CD4-positive, alpha-beta T cell treated with Interleukin-15 for 4 hours (primary cell): Measurements from ENCODE around the gene CPD.

ENCODE experiments used
- DNase-seq: peaks from one replicate; pipeline ENCODE4 v3.0.0-alpha.2; 2020; ENCODE audit warnings: low spot score

CPD gene

DNA sequence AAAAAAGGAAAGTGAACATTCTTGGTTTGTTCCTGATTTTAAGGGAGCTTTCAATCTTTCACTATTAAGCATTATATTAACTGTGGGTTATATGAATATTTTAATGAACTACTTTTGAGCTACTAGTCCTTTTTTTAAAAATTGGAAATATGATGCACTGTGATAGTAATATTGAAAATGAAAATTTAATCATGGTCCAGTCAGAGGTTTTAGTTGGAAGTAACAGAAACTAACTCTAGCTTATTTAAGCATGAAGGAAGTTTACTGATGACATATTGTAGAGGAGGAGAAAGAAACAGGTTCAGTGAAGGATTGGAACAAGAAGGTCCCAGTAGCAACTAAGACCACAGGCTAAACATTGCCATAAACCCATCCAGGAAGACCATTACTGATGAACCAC is 24.0 kb upstream of the CPD start:
- no peak for DNase-seq

DNA sequence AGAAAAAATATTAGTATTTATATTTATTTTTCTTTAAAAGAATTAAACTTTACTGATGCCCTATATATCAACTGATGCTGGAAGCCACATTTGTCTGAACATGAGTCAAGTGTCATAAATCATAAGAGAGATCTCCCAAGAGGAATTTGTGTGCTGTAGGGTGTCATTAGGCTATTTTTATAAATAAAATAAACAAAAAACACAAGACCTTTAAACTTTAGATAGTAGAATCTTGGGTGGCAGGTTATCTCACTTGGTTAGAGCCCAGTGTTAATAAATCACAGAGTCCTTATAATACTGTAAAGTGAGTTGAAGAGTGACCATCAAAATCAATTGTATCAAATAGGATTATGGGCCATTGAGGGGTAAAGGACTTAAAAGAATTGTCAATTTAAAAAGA is 21.3 kb upstream of the CPD start:
- DNase-seq, result no peak

DNA sequence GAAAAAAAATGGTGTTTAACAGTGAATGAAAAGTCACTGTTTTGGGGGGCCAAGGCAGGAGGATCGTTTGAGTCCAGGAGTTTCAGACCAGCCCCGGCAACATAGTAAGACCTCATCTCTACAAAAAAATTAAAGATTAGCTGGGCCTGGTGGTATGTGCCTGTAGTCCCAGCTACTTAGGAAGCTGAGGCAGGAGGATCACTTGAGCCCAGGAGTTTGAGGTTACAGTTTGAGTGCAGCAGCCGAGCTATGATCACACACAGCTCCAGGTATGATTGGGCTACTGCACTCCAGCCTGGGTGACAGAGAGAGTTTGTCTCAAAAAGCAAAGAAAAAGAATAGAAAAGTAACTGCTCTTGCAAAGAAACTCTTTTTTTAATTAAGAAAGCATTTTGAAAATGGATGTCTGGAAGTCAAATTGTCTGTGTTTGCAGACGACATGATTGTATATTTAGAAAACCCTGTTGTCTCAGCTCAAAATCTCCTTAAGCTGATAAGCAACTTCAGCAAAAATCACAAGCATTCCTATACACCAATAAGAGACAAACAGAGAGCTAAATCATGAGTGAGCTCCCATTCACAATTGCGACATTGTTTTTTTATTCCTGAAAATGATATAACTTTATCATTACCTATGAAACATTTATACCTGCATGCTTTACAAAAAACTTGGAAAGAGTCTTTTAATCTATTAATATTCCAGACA is 20.5 kb upstream of the CPD start:
- no peak for DNase-seq

DNA sequence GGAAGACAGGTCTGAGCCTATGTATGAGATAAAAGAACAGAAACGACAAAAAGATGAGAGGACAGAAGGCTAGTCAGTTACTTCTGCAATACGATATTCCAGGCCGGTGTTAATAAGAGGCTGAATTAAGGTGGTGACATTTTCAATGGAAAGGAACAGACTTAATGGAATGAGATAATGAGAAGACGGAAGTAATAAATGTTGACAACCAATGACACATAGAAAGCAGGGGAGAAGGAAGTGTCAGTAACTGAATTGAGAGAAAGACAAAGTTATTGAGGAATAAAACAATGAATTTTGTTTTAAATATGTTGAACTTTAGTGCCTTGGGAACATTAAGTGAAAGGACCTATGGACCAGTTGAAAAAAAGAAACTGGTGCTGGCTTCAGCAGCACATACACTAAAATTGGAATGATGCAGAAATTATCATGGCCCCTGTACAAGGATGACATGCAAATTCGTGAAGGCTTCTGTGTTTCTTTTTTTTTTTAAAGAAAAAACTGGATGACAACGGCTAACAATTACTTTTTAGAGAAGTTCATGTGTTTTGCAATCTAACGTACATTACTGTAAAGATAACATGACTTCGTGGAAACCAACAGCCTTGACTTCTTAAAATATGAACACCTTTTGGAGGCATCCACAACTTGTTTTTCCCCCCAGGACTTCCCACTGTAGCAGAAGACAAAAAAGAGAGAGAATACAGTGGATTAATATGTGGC is 18.5 kb upstream of the CPD start:
- no peak for DNase-seq

DNA sequence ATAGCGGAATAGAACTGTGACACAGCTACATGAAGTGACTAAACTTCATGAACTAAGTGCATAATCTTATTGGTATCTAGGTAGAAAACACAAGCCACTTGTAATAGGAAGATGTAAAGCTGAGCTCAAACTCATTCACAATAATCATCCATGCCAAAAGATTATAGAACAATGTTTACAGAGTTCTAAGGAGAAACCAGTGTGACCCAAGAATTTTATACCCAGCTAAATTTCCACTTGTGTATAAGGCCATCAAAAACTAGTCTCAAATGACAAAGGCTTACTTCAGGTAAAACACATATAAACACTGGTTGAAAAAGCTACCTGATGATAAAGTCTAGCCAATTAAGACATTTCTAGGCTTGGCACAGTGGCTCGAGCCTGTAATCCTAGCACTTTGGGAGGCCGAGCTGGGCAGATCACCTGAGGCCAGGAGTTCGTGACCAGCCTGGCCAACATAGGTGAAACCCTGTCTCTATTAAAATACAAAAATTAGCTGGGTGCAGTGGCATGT is 16.9 kb upstream of the CPD start:
- DNase-seq, result no peak

DNA sequence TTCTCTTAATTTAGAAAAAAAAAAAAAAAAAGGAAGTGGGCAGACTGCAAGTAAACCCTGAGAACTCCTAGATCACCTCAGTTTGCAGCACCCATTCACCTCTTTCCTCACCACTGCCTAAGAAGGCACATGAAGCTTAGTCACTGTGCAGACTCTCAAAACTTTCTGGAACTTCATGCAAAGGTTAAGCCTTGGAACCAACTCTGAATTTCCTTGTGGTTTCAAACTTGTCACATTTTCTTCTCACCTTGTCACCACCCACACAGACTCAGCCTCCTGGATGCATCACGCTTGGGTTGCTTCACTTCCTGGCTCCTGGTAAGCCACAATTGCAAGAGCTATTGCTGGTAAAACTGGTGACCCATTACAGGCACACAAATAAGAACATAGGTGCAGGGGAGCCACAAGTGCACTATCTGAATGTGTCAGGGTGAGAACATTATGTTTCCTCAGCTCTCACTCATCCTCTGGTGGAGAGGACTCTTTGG is 15.0 kb upstream of the CPD start:
- DNase-seq, result peak; percentile 93

DNA sequence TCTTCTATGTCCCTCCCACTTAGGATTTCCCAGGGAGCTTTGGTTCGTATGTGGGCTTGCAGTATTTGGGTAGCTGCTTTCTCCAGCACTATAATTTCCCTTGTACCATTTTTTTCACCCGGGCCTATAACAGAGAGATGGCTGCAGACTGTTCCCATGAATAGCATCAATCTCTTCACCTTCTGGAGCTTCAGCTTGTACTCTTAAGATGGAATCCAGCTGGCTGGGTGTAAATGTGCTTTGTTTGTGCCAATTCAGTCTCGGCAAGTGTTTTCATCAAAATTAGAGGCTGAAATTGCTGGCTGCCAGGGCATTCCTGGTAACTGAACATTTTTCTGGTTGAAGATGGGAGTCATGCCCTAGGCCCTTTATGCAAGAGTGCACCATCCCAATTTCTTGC is 12.2 kb upstream of the CPD start:
- DNase-seq, result no peak

DNA sequence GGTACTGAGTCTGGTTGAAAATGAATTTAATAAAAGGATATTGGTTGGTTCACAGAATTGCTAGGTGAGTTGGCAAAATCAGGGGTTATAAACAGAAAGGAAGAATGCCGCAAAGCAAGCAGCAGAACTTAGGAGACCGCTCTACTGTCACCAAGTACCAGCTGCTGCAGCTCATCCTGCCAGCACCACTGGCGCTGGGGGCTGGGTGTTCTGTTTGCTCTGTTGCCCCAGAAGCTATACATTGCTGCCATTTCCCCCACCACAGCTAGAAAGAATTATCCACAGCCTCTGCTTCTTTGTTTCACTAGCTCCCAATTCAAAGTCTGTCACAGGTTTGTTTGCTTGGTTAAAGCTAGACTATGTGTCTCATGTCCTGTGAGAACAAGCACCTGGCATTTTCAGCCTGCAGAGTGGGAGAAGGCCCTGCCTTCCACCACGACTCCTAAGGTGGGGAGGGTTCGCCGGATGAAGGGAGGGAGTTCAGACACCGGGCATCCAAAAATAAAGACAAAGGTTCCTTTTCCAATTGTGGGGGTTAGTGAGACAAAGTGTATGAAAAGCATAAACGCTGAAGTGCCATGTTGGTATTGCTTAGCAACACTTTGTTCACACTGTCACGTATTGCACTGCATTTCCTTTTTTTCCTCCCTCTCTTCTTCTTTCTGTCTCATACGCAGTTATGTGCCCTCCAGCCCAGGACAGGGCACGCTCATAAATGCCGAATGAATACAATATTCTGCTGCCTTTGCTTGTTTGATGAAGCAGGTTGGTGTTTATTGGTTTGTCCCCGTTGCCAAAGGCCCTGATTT is 9.6 kb upstream of the CPD start:
- no peak for DNase-seq

DNA sequence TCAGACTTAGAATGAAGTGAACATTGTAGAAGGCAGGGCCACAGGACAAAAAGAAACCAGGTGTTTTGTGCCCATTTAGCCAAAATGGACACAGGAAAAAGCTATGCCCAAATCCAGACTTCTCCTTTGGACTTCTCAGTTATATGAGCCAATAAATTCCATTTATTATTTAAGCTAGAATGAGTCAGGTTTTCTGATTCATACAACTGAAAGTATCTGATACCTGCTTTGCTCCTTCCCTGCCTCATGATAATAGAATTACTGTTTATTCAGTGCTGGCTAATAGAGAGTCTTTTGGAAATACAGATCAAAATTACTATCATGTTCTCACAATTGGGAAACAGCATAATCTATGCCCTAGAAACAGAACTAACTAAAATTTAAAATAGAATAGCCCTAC is 8.7 kb upstream of the CPD start:
- DNase-seq, result no peak

DNA sequence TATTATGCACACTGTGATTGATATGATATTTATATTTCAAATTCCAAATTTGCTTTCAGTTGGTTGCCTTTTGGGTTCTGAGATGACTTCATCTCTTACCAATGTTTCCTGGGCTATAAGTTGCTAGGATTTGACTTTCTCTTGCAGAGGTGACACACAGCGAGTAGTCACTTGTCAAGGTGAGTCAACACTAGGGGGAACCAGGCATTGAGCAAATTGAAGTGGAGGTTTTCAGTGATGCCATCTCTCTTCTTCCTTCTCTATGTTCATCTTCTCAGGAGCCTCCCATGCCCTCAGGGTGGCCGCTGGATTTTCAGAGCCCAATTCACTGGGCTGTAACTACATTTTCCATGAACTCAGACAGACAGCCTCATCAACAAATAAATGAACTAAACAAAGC is 6.0 kb upstream of the CPD start:
- DNase-seq, result peak; percentile 14

DNA sequence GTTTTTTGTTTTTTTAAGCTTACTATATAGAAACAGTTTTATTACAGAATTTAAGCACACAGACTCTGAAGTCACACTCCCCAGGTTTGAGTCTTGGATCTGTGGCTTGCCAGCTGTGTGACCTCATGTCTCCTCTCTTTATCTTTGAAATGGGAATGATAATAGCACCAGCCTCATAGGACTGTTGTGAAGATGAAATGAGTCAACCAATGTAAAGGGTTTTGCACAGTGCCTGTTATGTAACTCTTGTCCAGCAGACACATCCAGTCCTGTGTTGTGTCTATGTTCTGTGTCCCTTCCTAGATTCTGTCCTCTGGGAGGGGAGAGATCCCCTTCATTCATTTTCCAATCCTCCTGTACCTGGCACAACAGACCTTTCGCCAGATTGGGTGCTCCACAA is 3.1 kb upstream of the CPD start:
- no peak for DNase-seq

DNA sequence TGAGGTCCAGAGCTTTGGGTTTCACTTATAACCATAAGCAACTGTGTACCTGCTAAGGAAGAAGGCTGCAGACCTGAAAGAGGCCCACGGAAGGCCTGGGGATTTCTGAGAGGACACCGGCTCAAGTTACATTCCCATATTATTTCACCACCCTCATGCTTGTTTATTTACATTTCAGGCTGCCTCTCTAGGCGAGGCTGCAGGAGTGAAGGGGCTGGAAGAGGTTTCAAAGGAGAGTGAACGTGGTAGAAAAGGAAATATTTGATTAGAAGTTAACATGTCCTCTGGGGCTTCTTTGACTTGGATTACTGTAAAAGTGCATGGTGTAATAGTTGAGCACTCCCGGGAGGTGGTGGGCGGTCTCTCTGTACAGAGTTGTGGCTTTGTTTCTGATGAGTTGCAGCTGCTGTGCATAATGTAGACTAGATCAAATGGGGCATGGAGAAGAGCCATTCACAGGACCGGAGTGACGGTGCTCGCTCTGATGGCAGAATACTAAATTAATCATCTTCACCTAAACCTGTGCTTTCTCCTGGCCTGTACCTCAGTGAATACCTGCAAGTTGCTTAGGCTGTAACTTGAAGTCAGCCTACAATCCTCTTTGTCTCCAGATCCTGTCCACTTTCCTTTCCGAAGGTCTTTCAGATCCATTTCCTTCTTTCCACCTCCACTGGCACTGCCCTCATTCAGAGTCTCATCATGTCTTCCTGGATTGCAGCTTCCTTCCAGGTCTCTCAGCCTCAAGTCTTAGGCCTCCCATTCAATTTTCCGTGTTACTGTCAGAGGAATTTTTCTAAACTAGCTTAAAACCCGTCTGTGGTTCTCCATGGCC is 1.9 kb upstream of the CPD start:
- DNase-seq, result no peak

DNA sequence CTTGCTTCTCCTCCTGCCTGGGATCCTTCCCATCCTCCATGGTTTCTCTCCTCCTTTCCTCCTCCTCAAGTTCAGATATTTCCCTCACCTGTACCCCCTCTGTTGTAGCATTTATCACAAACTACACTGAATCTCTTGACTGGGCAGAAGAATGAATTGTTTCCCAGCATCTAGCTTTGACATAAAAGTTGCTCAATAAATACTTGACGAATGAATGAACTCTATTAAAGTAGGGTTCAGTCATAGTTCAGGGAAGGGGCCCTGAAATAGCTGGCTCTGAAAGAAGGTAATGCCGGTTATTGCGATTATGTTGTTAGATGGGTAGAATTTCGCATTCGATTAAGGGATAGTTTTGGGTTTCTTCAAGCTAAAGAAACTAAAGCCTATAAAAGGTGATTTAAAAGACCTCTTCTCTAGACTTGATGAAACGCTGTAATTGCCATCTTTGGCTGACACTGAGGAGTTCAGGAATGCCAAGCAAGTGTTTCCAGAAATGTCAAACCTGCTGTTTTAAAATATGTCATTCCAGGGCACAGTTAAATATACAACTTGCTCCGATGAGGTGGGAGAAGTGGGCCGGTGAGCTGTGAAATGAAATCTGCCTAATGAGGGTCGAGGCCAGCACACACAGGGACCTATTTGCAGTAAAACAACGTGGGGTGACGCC is 1.0 kb upstream of the CPD start:
- DNase-seq, result no peak

DNA sequence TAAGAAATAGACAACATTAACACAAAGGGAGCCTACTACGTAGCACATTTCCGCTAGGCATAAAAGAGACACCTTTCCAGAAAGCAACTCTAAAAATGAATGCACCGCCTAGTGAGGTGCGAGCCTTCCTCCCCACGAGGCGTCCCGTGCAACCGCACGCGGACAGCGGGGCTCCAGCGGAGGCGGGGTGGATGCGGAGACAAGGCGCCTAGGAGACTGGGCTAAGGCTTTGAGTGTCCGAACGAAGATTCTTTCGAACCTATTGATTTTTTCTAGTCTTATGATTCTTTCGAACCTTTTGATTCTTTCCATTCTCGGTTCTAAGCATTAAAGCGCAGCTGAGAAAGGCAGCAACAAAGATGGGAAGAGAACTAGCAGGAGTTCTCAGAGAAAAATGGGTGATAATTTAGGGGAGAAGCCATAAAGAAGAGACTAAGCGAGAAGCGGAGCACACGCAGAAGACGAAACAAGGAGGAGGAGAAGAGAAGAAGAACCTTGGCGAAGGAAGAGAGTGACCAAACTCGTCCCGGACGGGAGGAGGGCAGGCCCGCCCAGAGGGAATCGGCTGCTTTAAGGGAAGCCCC is 394 bp upstream of the CPD start:
- DNase-seq, result peak; percentile 64

DNA sequence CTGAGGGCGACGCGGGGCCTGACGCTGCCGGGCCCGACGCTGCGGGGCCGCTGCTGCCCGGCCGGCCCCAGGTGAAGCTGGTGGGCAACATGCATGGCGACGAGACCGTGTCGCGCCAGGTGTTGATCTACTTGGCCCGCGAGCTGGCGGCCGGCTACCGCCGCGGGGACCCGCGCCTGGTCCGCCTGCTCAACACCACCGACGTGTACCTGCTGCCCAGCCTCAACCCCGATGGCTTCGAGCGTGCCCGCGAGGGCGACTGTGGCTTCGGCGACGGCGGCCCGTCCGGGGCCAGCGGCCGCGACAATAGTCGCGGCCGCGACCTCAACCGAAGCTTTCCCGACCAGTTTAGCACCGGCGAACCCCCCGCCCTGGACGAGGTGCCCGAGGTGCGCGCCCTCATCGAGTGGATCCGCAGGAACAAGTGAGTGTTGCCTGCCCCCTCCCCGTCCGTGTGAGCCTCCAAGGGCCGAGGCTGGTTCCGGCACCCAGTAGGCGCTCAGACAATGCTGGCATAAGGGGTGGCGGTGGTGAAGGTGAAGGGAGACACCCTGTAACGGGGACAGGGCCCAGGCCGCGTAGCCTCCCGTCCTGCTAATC is 676 bp downstream of the CPD start:
- DNase-seq, result peak; percentile 18

DNA sequence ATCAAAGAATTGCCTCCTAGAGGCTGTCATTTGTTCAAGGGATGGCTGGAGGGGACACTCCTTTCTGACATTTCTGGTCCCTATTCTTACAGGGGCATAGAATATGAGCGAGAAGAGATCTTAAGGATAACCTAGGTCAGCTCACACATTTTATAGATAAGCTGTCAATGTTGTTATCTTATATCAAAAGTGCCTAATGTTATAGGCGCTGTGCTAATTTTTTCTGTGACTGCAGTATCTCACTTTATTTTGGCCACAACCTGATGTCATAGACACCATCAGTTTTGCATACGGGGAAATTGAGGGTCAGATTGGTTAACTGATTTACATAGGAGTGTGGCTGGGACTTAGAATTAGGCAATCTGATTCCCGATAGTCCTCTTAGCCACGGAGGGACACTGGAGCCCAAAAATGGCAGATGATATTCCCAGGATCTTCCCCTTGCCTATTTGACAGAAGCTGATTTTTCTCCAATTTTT is 1.2 kb downstream of the CPD start:
- DNase-seq, result peak; percentile 19

DNA sequence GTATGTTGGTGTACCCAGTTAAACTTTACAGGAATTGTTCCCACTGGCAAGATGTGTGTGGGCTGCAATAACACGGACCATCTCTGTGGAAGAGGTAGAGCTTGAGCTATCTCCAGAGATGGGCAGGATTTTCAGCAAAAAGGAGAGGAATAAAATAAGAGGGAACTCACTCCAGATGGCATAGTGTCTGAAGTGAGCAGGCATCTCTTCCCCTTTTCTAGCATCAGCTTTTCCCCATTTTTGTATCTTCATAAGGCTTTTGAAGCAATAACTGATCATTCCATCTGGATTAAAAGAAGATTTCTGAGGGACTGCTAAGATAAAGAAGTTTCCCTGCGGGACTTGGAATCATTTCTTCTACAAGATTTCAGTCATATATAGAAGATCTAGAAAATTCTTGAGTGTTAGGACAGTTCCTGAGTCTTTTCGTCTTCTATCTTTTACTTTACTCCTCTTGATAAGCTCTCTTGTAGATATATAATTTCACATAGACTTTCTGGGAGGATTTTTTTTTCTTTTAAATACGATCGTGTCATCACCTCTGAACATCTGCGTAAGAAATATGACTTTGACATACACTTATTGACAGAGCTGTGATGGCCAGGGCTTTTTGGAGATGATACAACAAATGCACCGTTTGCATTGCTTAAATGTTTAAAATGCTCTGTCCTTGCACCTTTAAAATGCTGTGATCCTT is 2.1 kb downstream of the CPD start:
- DNase-seq, result no peak

DNA sequence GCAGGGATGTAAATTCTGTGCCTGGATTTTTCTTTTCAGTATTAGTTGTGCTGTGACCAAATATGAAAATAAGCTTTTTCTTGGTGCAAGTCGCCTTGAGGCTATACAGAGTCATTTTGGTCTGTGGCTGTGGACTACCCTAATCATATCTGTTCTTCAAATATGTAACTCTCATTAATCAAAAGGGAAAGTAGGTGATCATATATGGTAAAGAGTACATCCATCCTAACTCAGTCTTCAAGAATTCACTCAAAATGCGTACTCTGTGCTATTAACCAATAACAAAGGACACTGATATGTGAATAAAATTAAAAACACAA is 2.6 kb downstream of the CPD start:
- no peak for DNase-seq

DNA sequence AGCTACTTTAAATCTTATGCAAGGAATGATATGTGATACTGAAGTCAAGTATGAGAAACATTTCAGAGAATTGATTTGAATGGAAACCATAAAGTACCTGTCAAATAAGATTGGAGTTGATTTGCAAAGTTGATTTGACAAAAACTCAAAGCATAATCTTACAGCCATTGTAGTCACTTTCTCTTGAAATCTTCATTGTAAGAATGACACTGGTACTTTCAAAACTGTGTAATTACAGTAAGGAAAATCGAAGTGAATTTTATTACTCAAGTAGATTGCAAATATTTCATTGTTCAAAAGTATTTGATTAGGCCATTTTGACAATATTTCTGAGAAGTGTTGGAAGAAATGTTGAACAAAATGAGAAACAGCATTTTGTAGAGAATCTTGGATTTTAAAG is 3.6 kb downstream of the CPD start:
- DNase-seq, result no peak
